CD4-positive, alpha-beta T cell treated with Interleukin-12 subunit alpha and Interleukin-12 subunit beta, for 1 hour (primary cell): ENCODE data around the gene SLC38A8.

Experiments used
- DNase-seq: peaks from one replicate; pipeline ENCODE4 v3.0.0-alpha.2; 2020

The SLC38A8 gene

GRCh38 chr16:83967838-83968305 lies 74.7 kb downstream of the SLC38A8 start, which contains the start of gene NECAB2:
Gene NECAB2 (plus strand): TSS chr16:83968244. CDS start chr16:83968649, 405 bp downstream.
- DNase-seq = no peak

- no peak for DNase-seq
Observed at GRCh38 chr16:83967091-83967490, 75.5 kb downstream of the SLC38A8 start.

- no peak for DNase-seq
Observed at GRCh38 chr16:83966153-83966696, 76.4 kb downstream of the SLC38A8 start.

GRCh38 chr16:83965444-83966152 lies 77.0 kb downstream of the SLC38A8 start:
- no peak for DNase-seq

GRCh38 chr16:83964684-83965443 lies 77.7 kb downstream of the SLC38A8 start:
- no peak for DNase-seq

- no peak for DNase-seq
Observed at GRCh38 chr16:83963277-83964119, 79.1 kb downstream of the SLC38A8 start.

- DNase-seq = no peak
Observed at GRCh38 chr16:83961591-83961990, 81.0 kb downstream of the SLC38A8 start.

GRCh38 chr16:83960521-83961249 lies 81.9 kb downstream of the SLC38A8 start:
- no peak for DNase-seq
